Measurements from ENCODE around the gene CD3E.

Gene CD3E

DNA sequence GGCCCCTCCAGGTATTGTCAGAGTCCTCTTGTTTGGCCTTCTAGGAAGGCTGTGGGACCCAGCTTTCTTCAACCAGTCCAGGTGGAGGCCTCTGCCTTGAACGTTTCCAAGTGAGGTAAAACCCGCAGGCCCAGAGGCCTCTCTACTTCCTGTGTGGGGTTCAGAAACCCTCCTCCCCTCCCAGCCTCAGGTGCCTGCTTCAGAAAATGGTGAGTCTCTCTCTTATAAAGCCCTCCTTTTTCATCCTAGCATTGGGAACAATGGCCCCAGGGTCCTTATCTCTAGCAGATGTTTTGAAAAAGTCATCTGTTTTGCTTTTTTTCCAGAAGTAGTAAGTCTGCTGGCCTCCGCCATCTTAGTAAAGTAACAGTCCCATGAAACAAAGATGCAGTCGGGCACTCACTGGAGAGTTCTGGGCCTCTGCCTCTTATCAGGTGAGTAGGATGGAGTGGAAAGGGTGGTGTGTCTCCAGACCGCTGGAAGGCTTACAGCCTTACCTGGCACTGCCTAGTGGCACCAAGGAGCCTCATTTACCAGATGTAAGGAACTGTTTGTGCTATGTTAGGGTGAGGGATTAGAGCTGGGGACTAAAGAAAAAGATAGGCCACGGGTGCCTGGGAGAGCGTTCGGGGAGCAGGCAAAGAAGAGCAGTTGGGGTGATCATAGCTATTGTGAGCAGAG is at the start of gene CD3E:
CD3E (plus strand) TSS at position 163 of the 681 bp plus-strand sequence; CDS start at position 386, 223 bp downstream.
- no peak for FAIRE-seq

DNA sequence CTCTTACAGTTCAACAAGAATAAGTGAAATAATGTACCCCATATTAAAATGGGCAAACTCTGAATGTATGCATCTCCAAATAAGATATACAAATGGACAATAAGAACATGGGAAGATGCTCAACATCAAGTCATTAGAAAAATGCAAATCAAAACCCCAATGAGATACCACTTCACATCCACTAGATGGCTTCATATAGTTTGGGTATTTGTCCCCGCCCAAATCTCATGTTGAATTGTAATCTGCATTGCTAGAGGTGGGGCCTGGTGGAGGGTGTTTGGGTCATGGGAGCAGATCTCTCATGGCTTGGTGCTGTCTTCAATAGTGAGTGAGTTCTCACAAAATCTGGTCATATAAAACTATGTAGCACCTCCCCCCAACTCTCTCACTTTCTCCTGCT is 46.1 kb upstream of the CD3E start:
- no peak for FAIRE-seq

DNA sequence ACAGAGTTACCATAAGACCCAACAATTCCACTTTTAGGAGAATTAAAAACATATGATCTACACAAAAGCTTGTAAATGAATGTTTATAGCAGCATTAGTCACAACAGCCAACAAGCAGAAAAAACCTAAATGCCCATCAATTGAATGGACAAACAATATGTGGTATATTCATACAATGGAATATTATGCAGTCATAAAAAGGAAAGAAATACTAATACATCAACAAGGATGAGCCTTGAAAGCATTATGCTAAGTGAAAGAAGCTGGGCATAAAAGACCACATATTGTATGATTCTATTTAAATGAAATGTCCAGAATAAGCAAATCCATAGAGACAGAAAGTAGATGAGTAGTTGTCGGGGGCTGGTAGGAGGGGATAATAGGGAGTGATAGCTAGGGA is 45.4 kb upstream of the CD3E start:
- no peak for FAIRE-seq

DNA sequence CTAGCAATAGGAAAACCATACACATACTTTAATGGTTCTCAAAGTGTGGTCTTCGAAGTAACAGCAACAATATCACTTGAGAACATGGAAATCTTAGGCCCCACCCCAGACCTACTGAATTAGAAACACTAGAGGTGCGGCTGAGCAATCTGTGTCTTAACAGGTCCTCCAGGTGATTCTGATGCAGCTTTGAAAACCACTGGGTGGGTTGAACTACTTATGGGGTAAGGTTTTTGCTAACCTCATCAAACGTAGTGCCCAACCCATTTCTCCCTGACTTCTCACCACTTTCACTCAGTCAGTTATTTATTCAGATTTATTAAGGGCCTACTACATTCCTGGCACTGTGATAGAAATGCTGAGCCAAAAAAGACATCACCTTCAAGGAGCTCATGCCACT is 44.2 kb upstream of the CD3E start:
- no peak for FAIRE-seq

DNA sequence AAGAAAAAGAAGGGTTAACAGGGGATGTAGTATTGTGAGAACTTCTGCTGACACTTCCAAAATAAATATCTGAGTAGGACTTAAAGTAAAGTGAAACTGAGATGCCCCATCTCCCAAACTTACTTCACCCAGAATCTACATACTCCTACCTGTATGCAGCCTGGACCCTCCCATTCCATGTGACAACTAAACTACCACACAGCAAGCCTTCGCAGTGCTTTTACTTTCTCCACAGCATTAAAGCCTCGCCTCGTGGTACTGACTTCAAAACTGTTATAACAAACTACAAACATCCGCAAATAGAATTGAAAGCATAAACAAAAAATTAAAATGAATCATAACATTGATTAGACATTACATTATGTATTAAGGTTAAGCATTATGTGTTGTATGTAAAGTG is 41.4 kb upstream of the CD3E start:
- FAIRE-seq = no peak

- FAIRE-seq = no peak
Measured at GRCh38 chr11:118263695-118264568, 40.6 kb upstream of the CD3E start, which contains the start of gene MPZL2. Gene MPZL2 (minus strand): TSS chr11:118264297. CDS start chr11:118264153, 144 bp downstream.

DNA sequence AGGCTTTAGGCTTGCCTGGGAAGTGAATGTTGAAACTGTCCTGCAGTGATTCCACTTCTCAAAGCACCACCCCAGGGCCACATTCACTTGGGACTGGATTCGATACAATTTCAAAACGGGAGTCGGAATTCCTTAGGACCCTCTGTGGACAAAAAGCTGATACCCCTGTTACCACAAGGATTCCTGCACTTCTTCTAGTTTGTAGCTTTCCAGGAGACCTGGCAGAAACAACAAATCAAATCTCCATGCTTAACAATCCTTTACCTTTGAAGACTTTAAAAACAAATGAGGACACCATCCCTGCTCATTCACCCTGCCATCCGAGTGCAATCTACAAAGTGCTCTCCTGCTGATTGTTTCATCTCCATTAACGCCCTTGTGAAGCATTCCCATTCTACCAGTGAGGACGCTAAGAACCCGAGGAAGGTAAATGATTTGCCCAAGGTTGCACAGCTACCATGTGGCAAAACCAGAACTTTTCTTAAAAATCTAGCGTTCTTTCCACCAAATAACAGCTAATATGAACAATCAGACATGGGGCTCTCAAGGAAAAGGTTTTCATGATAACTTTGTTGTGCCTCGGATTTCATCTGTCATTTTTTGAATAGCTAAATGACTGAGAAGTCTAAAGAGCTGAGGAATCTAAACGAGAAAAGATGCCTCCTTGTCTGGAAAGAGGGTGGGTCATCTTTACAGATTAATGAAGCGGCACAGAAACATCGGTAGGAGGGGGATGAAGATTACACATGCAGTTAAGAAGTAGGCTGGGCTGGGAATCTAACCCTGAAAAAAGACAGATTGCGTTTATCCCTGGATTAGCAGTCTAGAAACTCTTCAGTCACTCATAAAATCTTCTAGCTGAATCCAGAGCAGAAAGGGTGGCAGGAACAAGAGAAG is 39.7 kb upstream of the CD3E start:
- FAIRE-seq = no peak

DNA sequence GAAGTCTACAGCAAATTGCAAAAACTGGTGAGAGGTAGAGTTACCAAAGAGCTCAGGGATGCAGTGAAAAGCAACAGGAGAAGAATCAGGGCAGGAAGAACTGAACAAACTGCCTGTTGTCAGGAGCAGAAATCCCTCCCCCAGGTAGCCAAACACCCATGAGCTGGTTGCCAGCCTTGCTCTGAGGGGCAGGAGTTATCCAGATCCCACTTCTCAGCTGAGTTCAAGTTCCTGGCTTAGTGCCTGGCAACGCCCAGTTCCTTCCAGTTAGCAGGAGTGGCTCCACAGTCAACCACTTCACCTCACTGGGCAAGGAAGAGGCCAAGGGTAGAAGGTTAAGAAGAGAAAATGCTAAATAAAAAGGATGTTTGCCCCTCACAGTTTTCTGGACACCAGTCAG is 38.6 kb upstream of the CD3E start:
- FAIRE-seq = no peak

DNA sequence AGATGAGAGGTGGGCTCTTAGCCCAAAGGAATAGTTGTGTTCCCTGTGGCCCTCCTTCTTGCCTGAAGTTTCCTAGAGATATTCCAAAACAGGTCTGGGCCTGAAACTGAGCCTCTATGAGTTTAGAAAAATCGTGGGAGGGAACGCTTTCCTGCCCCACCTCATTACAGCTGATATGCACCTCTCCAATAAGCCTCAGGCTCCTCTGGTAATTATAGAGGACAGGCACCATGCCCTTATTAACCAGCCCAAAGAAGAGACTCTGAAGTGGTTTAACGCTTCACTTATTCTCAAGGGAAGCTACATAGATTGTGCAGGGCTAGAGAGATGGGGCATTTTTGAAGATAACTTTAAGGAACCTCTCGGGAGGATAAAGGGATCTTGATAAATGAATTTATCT is 37.0 kb upstream of the CD3E start:
- no peak for FAIRE-seq

DNA sequence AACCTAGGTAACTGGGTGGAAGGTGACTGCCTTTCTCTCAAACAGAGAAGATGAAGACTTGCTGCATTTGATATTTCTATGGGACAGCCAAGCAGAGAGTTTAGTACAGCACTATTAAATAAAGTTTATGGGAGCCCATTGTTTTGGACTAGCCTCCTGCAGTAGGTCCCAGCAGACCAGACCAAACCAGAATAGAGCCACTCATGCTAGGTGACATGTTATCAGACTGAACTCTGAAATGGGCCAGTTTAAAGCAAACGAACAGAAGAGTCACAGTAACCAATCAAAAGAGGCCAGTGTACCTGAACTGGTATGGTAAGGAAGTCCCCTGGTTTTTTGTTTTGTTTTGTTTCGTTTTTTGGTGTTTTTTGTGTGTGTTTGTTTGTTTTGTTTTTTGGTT is 32.5 kb upstream of the CD3E start:
- FAIRE-seq = no peak

DNA sequence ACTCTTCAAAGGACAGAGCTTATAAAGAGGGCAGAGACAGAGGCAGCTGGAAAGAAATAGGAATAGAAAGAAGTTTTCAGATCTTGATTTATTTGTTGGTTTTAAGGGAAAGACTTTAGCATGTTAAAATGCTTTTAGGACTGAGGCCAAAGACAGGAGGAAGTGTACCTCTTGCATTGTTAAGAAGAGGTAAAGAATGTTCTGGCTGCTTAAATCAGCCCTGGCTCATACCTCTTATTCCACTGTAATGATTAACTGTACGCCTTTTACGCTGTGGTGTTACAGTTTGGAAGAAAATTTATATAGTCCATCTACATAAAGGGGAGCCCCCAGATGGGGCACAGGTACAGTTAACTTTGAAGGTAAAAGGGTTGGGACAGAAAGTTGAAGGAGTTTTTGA is 30.3 kb upstream of the CD3E start:
- FAIRE-seq = no peak

GRCh38 chr11:118275176-118275575 is 29.4 kb upstream of the CD3E start:
- FAIRE-seq = no peak

DNA sequence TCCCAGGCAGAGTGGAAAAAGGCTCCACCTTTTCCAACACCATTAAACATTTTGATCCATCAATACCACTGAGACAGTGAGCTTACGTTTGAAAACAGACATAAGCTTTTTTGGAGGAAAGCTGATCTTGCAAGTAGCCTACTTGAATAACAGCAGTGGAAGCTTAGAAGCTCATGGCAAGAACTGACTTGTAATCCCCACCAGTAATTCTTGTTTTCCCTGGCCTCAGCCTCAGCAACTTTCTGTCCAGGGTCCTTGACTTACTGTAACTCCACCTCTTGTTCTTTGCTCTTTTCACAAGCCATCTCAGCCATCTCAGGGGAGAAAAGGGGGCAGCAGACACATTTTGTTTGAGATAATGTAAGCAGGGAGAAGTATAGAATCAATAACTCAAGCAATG is 28.1 kb upstream of the CD3E start:
- FAIRE-seq = no peak

DNA sequence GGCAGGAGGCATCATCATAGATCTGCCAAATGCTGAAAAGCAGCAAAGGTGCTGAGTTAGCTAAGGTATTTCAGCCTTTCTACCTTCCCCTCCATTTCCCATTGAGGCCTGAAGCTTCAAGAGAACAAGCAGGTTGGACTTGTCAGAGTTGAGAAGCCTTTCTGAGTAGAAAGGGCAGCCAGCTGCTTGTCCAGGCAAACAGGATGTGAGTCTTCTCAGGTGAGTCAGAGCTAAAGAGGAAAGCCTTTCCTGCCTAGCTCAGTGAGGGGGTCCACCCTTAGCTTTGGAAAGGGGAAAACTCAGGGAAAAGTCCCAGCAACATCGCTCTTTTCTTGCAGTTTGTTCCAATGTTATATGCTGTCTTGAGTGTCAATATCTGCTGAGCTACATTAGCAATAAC is 27.2 kb upstream of the CD3E start:
- FAIRE-seq = no peak

DNA sequence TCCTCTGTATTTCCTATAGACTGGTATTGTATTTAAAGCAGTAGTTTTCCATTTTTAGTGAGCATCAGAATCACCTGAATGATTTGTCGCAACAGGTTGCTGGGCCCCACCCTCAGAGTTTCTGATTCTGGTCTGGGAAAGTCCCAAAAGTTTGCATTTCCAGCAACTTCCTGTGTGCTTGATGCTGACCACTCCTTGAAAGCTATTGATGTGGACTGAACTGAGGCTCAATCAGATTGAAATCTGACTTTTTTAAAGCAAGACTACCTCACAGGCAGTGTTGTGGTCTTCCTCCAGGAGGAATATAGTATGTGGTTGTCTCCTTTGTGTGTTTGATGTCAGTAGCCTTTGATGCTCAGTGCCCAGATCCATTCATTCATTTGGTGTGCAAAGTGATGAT is 23.2 kb upstream of the CD3E start:
- no peak for FAIRE-seq

- no peak for FAIRE-seq
Measured at GRCh38 chr11:118282606-118283005, 21.9 kb upstream of the CD3E start.

- no peak for FAIRE-seq
Measured at GRCh38 chr11:118283037-118283636, 21.4 kb upstream of the CD3E start.

DNA sequence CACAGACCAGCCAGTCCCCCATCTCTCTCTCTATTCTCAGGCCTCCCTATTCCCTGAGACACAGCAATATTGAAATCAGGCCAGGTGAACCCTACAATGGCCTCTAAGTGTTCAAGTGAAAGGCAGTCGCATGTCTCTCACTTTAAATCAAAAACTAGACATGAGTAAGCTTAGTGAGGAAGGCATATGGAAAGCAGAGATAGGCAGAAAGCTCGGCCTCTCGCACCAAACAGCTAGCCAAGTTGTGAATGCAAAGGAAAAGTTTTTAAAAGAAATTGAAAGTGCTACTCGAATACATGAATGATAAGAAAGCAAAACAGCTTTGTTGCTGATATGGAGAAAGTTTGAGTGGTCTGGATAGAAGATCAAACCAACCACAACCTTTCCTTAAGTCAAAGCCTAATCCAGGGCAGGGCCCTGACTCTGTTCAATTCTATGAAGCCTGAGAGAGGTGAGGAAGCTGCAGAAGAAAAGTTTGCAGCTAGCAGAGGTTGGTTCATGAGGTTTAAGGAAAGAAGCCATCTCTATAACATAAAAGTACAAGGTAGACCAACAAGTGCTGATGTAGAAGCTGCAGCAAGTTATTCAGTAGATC is 20.7 kb upstream of the CD3E start:
- no peak for FAIRE-seq

GRCh38 chr11:118286545-118286944 is 18.0 kb upstream of the CD3E start:
- no peak for FAIRE-seq

GRCh38 chr11:118287006-118287405 is 17.5 kb upstream of the CD3E start:
- no peak for FAIRE-seq

GRCh38 chr11:118289401-118289800 is 15.1 kb upstream of the CD3E start:
- FAIRE-seq = no peak

DNA sequence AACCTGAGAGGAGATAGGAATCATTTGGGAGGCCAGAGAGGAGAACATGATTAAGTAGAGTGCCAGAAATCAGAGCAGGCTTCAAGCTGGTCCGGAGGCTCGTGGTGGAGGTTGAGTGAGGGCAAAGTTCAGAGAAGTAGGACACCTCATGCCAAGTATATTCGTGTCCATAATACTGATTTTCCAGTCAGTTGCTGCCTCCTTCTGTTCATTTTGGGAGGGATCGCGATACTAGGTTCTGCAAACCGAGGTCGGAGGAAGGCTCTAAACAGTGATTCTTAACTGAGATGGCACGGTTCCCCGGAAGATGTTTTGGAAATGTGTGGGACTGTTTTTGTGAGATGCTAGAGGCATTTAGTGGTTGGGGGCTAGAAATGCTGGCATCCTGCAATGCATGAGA is 13.6 kb upstream of the CD3E start:
- no peak for FAIRE-seq

Data from endometrium (tissue), 2 donors.